Measurements from ENCODE around the gene CFAP61.
"Not testable (repeated sequence)": the region's sequence is repeated elsewhere in the genome, so short reads cannot be mapped to it uniquely, and the experiment has no call there.

The CFAP61 gene

GRCh38 chr20:20203784-20204183 lies 151.5 kb downstream of the CFAP61 start:
- in situ Hi-C loops (cut with MboI; ENCODE audit: low pct_unique_long_range_greater_than_20kb, low sequenced_read_pairs), result no loop called here
- no peak for DNase-seq

- in situ Hi-C loops (cut with MboI; ENCODE audit: low pct_unique_long_range_greater_than_20kb, low sequenced_read_pairs), result no loop called here
- no peak for DNase-seq
Measured at GRCh38 chr20:20204256-20204655, 151.9 kb downstream of the CFAP61 start.

- in situ Hi-C loops (cut with MboI; ENCODE audit: low pct_unique_long_range_greater_than_20kb, low sequenced_read_pairs), result no loop called here
- no peak for DNase-seq
Measured at GRCh38 chr20:20205141-20205861, 153.0 kb downstream of the CFAP61 start.

- in situ Hi-C loops (cut with MboI; ENCODE audit: low pct_unique_long_range_greater_than_20kb, low sequenced_read_pairs), result no loop called here
- DNase-seq, result no peak
Measured at GRCh38 chr20:20205862-20206236, 153.5 kb downstream of the CFAP61 start.

- in situ Hi-C loops (cut with MboI; ENCODE audit: low pct_unique_long_range_greater_than_20kb, low sequenced_read_pairs), result no loop called here
- no peak for DNase-seq
Measured at GRCh38 chr20:20206788-20207187, 154.5 kb downstream of the CFAP61 start.

- in situ Hi-C loops (cut with MboI; ENCODE audit: low pct_unique_long_range_greater_than_20kb, low sequenced_read_pairs), result no loop called here
- no peak for DNase-seq
Measured at GRCh38 chr20:20207291-20207690, 155.0 kb downstream of the CFAP61 start.

GRCh38 chr20:20207872-20208271 lies 155.5 kb downstream of the CFAP61 start:
- in situ Hi-C loops (cut with MboI; ENCODE audit: low pct_unique_long_range_greater_than_20kb, low sequenced_read_pairs), result no loop called here
- no peak for DNase-seq

GRCh38 chr20:20209684-20210083 lies 157.4 kb downstream of the CFAP61 start:
- in situ Hi-C loops (cut with MboI; ENCODE audit: low pct_unique_long_range_greater_than_20kb, low sequenced_read_pairs), result no loop called here
- no peak for DNase-seq

GRCh38 chr20:20210327-20210726 lies 158.0 kb downstream of the CFAP61 start:
- DNase-seq, result no peak
- in situ Hi-C loops (cut with MboI; ENCODE audit: low pct_unique_long_range_greater_than_20kb, low sequenced_read_pairs), result no loop called here

GRCh38 chr20:20210943-20211273 lies 158.6 kb downstream of the CFAP61 start:
- DNase-seq, result no peak
- in situ Hi-C loops (cut with MboI; ENCODE audit: low pct_unique_long_range_greater_than_20kb, low sequenced_read_pairs), result no loop called here

GRCh38 chr20:20211274-20211987 lies 159.1 kb downstream of the CFAP61 start:
- in situ Hi-C loops (cut with MboI; ENCODE audit: low pct_unique_long_range_greater_than_20kb, low sequenced_read_pairs), result no loop called here

GRCh38 chr20:20211988-20212518 lies 159.7 kb downstream of the CFAP61 start:
- in situ Hi-C loops (cut with MboI; ENCODE audit: low pct_unique_long_range_greater_than_20kb, low sequenced_read_pairs), result no loop called here
- no peak for DNase-seq

More at GRCh38 chr20:20211274-20211987, 159.1 kb downstream of the CFAP61 start:
- no peak for DNase-seq

- in situ Hi-C loops (cut with MboI; ENCODE audit: low pct_unique_long_range_greater_than_20kb, low sequenced_read_pairs), result no loop called here
Measured at GRCh38 chr20:20212675-20213096, 160.4 kb downstream of the CFAP61 start.

GRCh38 chr20:20213526-20214121 lies 161.3 kb downstream of the CFAP61 start:
- DNase-seq, result no peak
- in situ Hi-C loops (cut with MboI; ENCODE audit: low pct_unique_long_range_greater_than_20kb, low sequenced_read_pairs), result no loop called here

More at GRCh38 chr20:20212675-20213096, 160.4 kb downstream of the CFAP61 start:
- DNase-seq, result peak; percentile 57

GRCh38 chr20:20214757-20215275 lies 162.5 kb downstream of the CFAP61 start:
- no peak for DNase-seq
- in situ Hi-C loops (cut with MboI; ENCODE audit: low pct_unique_long_range_greater_than_20kb, low sequenced_read_pairs), result no loop called here

- DNase-seq, result no peak
- in situ Hi-C loops (cut with MboI; ENCODE audit: low pct_unique_long_range_greater_than_20kb, low sequenced_read_pairs), result no loop called here
Measured at GRCh38 chr20:20215976-20216727, 163.8 kb downstream of the CFAP61 start.

GRCh38 chr20:20216941-20217340 lies 164.6 kb downstream of the CFAP61 start:
- no peak for DNase-seq
- in situ Hi-C loops (cut with MboI; ENCODE audit: low pct_unique_long_range_greater_than_20kb, low sequenced_read_pairs), result no loop called here

GRCh38 chr20:20217621-20218020 lies 165.3 kb downstream of the CFAP61 start:
- DNase-seq, result no peak
- in situ Hi-C loops (cut with MboI; ENCODE audit: low pct_unique_long_range_greater_than_20kb, low sequenced_read_pairs), result no loop called here

- DNase-seq; in situ Hi-C loops (cut with MboI; ENCODE audit: low pct_unique_long_range_greater_than_20kb, low sequenced_read_pairs): not testable (repeated sequence)
Measured at GRCh38 chr20:20218106-20218505, 165.8 kb downstream of the CFAP61 start.
